GM23338 (cell line): ENCODE results near the gene MTRF1. TPM values are rescaled to one million over a fixed set of nuclear protein-coding genes. Genes with fewer than 3 reads are reported as not detected.

Source experiments
- ATAC-seq: fragments of 200-7000 bp; cut with Tn5 transposase; 3 replicates; pipeline ENCODE4 v1.9.1; 2020
- DNase-seq: peaks from one replicate; pipeline ENCODE4 v3.0.0-alpha.2; 2015; ENCODE audit warnings: low spot score
- H2AFZ ChIP-seq: fragments of 200-600 bp; sonication (generic); 2 replicates; pipeline ENCODE4 v1.8.0; 2016; ENCODE audit warnings: antibody characterized with exemption, mild to moderate bottlenecking, moderate library complexity
- H3F3A ChIP-seq: fragments of 200-600 bp; sonication (generic); replicated peaks from 2 replicates; pipeline ENCODE4 v1.8.0; 2017; ENCODE audit warnings: antibody characterized with exemption, mixed run types, low read depth
- H3K27ac ChIP-seq: fragments of 200-600 bp; sonication (generic); 2 replicates; pipeline ENCODE4 v1.6.1; 2016; ENCODE audit warnings: low read depth
- H3K27me3 ChIP-seq: fragments of 200-600 bp; sonication (generic); 2 replicates; pipeline ENCODE4 v1.8.0; 2016; ENCODE audit warnings: mild to moderate bottlenecking, mixed run types, moderate library complexity; ENCODE audit not compliant: insufficient read depth
- H3K36me3 ChIP-seq: fragments of 200-600 bp; sonication (generic); 2 replicates; pipeline ENCODE4 v1.8.0; 2016; ENCODE audit warnings: mild to moderate bottlenecking; ENCODE audit not compliant: insufficient read depth
- H3K4me1 ChIP-seq: fragments of 200-600 bp; sonication (generic); 2 replicates; pipeline ENCODE4 v1.8.0; 2016; ENCODE audit warnings: mild to moderate bottlenecking, moderate library complexity; ENCODE audit not compliant: insufficient read depth
- H3K4me2 ChIP-seq: fragments of 200-600 bp; sonication (generic); 2 replicates; pipeline ENCODE4 v1.7.1; 2017; ENCODE audit warnings: mixed run types
- H3K4me3 ChIP-seq: fragments of 200-600 bp; sonication (generic); 2 replicates; pipeline ENCODE4 v1.6.1; 2016; ENCODE audit warnings: mixed run types
- H3K79me2 ChIP-seq: fragments of 200-600 bp; sonication (generic); replicated peaks from 2 replicates; pipeline ENCODE4 v1.8.0; 2017; ENCODE audit warnings: mild to moderate bottlenecking; ENCODE audit not compliant: insufficient read depth
- H3K9me2 ChIP-seq: fragments of 200-600 bp; sonication (generic); 2 replicates; pipeline ENCODE4 v1.8.0; 2017; ENCODE audit not compliant: insufficient read depth
- H4K20me1 ChIP-seq: fragments of 200-600 bp; sonication (generic); replicated peaks from 2 replicates; pipeline ENCODE4 v1.8.0; 2017; ENCODE audit warnings: mild to moderate bottlenecking; ENCODE audit not compliant: insufficient read depth
- H3K27ac Mint-ChIP-seq: 2 replicates; pipeline ENCODE4 v1.8.0; 2020; ENCODE audit warnings: inconsistent platforms, mild to moderate bottlenecking, moderate library complexity, mixed read lengths
- H3K27me3 Mint-ChIP-seq: 3 replicates; pipeline ENCODE4 v1.8.0; 2022; ENCODE audit warnings: low read depth, mild to moderate bottlenecking, moderate library complexity, mixed read lengths, inconsistent platforms; ENCODE audit not compliant: insufficient read depth, poor library complexity
- H3K36me3 Mint-ChIP-seq: 3 replicates; pipeline ENCODE4 v1.8.0; 2021; ENCODE audit warnings: low read depth, mild to moderate bottlenecking, inconsistent platforms, moderate library complexity, mixed read lengths
- H3K4me1 Mint-ChIP-seq: 3 replicates; pipeline ENCODE4 v1.8.0; 2020; ENCODE audit warnings: mild to moderate bottlenecking, inconsistent platforms, mixed read lengths
- H3K4me3 Mint-ChIP-seq: 3 replicates; pipeline ENCODE4 v1.8.0; 2021; ENCODE audit warnings: moderate library complexity, mild to moderate bottlenecking, inconsistent platforms, mixed read lengths
- H3K9me3 Mint-ChIP-seq: 3 replicates; pipeline ENCODE4 v1.8.0; 2020; ENCODE audit warnings: moderate library complexity, mild to moderate bottlenecking, inconsistent platforms, mixed read lengths
- EZH2 ChIP-seq: fragments of 200-600 bp; sonication (generic); IDR thresholded peaks from one replicate; pipeline ENCODE4 v1.8.0; 2017; ENCODE audit warnings: antibody characterized with exemption, mild to moderate bottlenecking, low read depth; ENCODE audit not compliant: unreplicated experiment
- EZH2phosphoT487 ChIP-seq: fragments of 200-600 bp; sonication (generic); IDR thresholded peaks from one replicate; pipeline ENCODE4 v1.8.1; 2018; ENCODE audit warnings: antibody characterized with exemption; ENCODE audit not compliant: unreplicated experiment
- JUNB ChIP-seq: IDR thresholded peaks from one replicate; pipeline ENCODE4 v1.6.1; 2016; ENCODE audit warnings: antibody characterized with exemption; ENCODE audit not compliant: unreplicated experiment
- NANOG ChIP-seq: IDR thresholded peaks from 2 replicates; pipeline ENCODE4 v1.6.1; 2016; ENCODE audit warnings: antibody characterized with exemption, borderline replicate concordance
- POLR2AphosphoS5 ChIP-seq: IDR thresholded peaks from 2 replicates; pipeline ENCODE4 v1.6.1; 2016; ENCODE audit warnings: antibody characterized with exemption, low read depth
- STAT1 ChIP-seq: IDR thresholded peaks from one replicate; pipeline ENCODE4 v1.6.1; 2016; ENCODE audit warnings: antibody characterized with exemption; ENCODE audit not compliant: unreplicated experiment
- ZNF331 ChIP-seq: fragments of 250-450 bp; sonication (Bioruptor Pico); IDR thresholded peaks from 2 replicates; pipeline ENCODE4 v1.5.0; 2020; ENCODE audit warnings: low read depth, mild to moderate bottlenecking, moderate library complexity
- polyA plus RNA-seq: library from polyadenylated mRNA; unstranded; fragments of >200 nt; fragmentation: Nextera tagmentation; extraction: Ambion mirVana; gene quantifications from 2 replicates; pipeline ENCODE4 v1.2.1, GENCODE V29; 2016
- total RNA-seq: library from RNA; depleted of rRNA; stranded (reverse); fragments of >200 nt; shearing (Covaris generic); gene quantifications from 2 replicates; pipeline ENCODE4 v1.2.3, GENCODE V29; 2014
- TF ChIP-seq, protein P1 (sequence below): IDR thresholded peaks from one replicate; pipeline ENCODE4 v1.6.1; 2018; ENCODE audit warnings: antibody characterized with exemption; ENCODE audit not compliant: unreplicated experiment
- TF ChIP-seq, protein P2 (sequence below): fragments of 250-450 bp; sonication (Bioruptor Pico); IDR thresholded peaks from 2 replicates; pipeline ENCODE4 v1.5.0; 2020; ENCODE audit warnings: mild to moderate bottlenecking, moderate library complexity
- TF ChIP-seq, protein P3 (sequence below): IDR thresholded peaks from 2 replicates; pipeline ENCODE4 v1.6.1; 2016; ENCODE audit warnings: antibody characterized with exemption

The MTRF1 gene
- total and polyA plus RNA-seq, 2 experiments from 2014 or later: 18.4 to 22.6 TPM

DNA sequence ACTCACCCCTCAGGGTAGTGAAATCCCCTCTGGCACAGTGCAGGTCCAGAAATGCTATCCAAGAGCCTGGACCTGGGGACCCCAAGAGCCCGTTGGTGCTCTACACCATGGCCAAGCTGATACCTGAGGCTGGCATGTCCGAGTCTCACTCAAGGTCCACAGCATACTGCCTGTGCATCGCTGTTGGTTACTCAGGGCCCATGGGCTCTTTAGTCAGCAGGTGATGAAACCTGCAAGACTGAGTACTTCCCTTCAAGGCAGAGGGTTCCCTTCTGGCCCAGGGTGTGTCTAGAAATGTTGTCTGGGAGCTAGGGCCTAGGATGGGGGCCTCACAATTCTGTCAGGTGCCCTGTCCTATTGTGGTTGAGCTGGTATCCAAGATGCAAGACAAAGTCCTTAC, 49.5 kb downstream of the MTRF1 start:
- no peaks in the 10 kb centered on the region for H3K79me2 ChIP-seq
- H3K4me1 ChIP-seq: no peaks in the 10 kb centered on the region
- no peak for TF ChIP-seq JUNB
- TF ChIP-seq STAT1: no peak
- TF ChIP-seq EZH2: no peak
- no peak overlapping the region for H3K4me2 ChIP-seq
- no peak overlapping the region for H3K27ac ChIP-seq
- no peaks in the 10 kb centered on the region for H3K9me2 ChIP-seq
- no peak overlapping the region for H3K4me3 ChIP-seq
- peaks cover 36% of the 10 kb centered on the region for H3K9me3 Mint-ChIP-seq
- DNase-seq: no peak
- H3K36me3 ChIP-seq: no peaks in the 10 kb centered on the region
- no peak for ATAC-seq
- H3F3A ChIP-seq: no peaks in the 10 kb centered on the region
- H3K4me1 Mint-ChIP-seq: no peaks in the 10 kb centered on the region
- no peak overlapping the region for H2AFZ ChIP-seq
- peaks cover 22% of the 10 kb centered on the region for H3K36me3 Mint-ChIP-seq
- H3K27me3 Mint-ChIP-seq: no peaks in the 10 kb centered on the region
- H3K27ac Mint-ChIP-seq: no peak overlapping the region
- H3K27me3 ChIP-seq: no peaks in the 10 kb centered on the region
- no peak overlapping the region for H3K4me3 Mint-ChIP-seq
- no peaks in the 10 kb centered on the region for H4K20me1 ChIP-seq

DNA sequence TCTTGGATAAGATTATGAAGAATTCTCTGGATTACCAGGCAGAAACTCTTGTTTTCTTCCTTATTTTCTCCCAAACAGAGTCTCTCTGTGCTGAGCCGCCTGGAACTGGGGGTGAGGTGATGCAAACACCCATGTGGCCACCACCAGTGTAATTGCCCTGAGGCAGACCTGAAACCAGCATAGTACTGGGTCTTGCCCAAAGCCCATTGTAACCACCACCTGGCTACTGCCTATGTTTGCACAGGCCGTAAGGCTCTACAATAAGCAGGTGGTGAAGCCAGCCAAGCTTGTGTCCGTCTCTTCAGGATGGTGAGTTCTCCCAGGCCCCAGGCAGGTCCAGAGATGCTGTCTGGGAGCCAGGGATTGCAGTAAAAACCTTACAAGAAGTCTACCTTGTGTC, 50.1 kb downstream of the MTRF1 start:
- H3K27ac Mint-ChIP-seq: no peak overlapping the region
- H3K9me2 ChIP-seq: no peaks in the 10 kb centered on the region
- no peak overlapping the region for H3K4me3 Mint-ChIP-seq
- no peaks in the 10 kb centered on the region for H3K27me3 ChIP-seq
- no peaks in the 10 kb centered on the region for H3K4me1 Mint-ChIP-seq
- H3F3A ChIP-seq: no peaks in the 10 kb centered on the region
- DNase-seq: no peak
- no peaks in the 10 kb centered on the region for H3K36me3 ChIP-seq
- peaks cover 42% of the 10 kb centered on the region for H3K9me3 Mint-ChIP-seq
- no peak for ATAC-seq
- H3K79me2 ChIP-seq: no peaks in the 10 kb centered on the region
- no peaks in the 10 kb centered on the region for H4K20me1 ChIP-seq
- no peaks in the 10 kb centered on the region for H3K4me1 ChIP-seq
- peaks cover 22% of the 10 kb centered on the region for H3K36me3 Mint-ChIP-seq
- H3K4me2 ChIP-seq: no peak overlapping the region
- no peak overlapping the region for H3K4me3 ChIP-seq
- no peak overlapping the region for H2AFZ ChIP-seq
- H3K27me3 Mint-ChIP-seq: no peaks in the 10 kb centered on the region
- no peak overlapping the region for H3K27ac ChIP-seq
- no peak for TF ChIP-seq EZH2phosphoT487
- no peak for TF ChIP-seq JUNB
- no peak for TF ChIP-seq POLR2AphosphoS5
- no peak for TF ChIP-seq EZH2
- TF ChIP-seq, protein P1, sequence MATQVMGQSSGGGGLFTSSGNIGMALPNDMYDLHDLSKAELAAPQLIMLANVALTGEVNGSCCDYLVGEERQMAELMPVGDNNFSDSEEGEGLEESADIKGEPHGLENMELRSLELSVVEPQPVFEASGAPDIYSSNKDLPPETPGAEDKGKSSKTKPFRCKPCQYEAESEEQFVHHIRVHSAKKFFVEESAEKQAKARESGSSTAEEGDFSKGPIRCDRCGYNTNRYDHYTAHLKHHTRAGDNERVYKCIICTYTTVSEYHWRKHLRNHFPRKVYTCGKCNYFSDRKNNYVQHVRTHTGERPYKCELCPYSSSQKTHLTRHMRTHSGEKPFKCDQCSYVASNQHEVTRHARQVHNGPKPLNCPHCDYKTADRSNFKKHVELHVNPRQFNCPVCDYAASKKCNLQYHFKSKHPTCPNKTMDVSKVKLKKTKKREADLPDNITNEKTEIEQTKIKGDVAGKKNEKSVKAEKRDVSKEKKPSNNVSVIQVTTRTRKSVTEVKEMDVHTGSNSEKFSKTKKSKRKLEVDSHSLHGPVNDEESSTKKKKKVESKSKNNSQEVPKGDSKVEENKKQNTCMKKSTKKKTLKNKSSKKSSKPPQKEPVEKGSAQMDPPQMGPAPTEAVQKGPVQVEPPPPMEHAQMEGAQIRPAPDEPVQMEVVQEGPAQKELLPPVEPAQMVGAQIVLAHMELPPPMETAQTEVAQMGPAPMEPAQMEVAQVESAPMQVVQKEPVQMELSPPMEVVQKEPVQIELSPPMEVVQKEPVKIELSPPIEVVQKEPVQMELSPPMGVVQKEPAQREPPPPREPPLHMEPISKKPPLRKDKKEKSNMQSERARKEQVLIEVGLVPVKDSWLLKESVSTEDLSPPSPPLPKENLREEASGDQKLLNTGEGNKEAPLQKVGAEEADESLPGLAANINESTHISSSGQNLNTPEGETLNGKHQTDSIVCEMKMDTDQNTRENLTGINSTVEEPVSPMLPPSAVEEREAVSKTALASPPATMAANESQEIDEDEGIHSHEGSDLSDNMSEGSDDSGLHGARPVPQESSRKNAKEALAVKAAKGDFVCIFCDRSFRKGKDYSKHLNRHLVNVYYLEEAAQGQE: no peak
- no peak for TF ChIP-seq NANOG
- TF ChIP-seq ZNF331: no peak
- TF ChIP-seq, protein P2, sequence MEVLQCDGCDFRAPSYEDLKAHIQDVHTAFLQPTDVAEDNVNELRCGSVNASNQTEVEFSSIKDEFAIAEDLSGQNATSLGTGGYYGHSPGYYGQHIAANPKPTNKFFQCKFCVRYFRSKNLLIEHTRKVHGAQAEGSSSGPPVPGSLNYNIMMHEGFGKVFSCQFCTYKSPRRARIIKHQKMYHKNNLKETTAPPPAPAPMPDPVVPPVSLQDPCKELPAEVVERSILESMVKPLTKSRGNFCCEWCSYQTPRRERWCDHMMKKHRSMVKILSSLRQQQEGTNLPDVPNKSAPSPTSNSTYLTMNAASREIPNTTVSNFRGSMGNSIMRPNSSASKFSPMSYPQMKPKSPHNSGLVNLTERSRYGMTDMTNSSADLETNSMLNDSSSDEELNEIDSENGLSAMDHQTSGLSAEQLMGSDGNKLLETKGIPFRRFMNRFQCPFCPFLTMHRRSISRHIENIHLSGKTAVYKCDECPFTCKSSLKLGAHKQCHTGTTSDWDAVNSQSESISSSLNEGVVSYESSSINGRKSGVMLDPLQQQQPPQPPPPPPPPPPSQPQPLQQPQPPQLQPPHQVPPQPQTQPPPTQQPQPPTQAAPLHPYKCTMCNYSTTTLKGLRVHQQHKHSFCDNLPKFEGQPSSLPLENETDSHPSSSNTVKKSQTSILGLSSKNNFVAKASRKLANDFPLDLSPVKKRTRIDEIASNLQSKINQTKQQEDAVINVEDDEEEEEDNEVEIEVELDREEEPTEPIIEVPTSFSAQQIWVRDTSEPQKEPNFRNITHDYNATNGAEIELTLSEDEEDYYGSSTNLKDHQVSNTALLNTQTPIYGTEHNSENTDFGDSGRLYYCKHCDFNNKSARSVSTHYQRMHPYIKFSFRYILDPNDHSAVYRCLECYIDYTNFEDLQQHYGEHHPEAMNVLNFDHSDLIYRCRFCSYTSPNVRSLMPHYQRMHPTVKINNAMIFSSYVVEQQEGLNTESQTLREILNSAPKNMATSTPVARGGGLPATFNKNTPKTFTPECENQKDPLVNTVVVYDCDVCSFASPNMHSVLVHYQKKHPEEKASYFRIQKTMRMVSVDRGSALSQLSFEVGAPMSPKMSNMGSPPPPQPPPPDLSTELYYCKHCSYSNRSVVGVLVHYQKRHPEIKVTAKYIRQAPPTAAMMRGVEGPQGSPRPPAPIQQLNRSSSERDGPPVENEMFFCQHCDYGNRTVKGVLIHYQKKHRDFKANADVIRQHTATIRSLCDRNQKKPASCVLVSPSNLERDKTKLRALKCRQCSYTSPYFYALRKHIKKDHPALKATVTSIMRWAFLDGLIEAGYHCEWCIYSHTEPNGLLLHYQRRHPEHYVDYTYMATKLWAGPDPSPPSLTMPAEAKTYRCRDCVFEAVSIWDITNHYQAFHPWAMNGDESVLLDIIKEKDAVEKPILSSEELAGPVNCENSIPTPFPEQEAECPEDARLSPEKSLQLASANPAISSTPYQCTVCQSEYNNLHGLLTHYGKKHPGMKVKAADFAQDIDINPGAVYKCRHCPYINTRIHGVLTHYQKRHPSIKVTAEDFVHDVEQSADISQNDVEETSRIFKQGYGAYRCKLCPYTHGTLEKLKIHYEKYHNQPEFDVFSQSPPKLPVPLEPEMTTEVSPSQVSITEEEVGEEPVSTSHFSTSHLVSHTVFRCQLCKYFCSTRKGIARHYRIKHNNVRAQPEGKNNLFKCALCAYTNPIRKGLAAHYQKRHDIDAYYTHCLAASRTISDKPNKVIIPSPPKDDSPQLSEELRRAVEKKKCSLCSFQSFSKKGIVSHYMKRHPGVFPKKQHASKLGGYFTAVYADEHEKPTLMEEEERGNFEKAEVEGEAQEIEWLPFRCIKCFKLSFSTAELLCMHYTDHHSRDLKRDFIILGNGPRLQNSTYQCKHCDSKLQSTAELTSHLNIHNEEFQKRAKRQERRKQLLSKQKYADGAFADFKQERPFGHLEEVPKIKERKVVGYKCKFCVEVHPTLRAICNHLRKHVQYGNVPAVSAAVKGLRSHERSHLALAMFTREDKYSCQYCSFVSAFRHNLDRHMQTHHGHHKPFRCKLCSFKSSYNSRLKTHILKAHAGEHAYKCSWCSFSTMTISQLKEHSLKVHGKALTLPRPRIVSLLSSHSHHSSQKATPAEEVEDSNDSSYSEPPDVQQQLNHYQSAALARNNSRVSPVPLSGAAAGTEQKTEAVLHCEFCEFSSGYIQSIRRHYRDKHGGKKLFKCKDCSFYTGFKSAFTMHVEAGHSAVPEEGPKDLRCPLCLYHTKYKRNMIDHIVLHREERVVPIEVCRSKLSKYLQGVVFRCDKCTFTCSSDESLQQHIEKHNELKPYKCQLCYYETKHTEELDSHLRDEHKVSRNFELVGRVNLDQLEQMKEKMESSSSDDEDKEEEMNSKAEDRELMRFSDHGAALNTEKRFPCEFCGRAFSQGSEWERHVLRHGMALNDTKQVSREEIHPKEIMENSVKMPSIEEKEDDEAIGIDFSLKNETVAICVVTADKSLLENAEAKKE (CRISPR knock-in tag): no peak
- TF ChIP-seq, protein P3, sequence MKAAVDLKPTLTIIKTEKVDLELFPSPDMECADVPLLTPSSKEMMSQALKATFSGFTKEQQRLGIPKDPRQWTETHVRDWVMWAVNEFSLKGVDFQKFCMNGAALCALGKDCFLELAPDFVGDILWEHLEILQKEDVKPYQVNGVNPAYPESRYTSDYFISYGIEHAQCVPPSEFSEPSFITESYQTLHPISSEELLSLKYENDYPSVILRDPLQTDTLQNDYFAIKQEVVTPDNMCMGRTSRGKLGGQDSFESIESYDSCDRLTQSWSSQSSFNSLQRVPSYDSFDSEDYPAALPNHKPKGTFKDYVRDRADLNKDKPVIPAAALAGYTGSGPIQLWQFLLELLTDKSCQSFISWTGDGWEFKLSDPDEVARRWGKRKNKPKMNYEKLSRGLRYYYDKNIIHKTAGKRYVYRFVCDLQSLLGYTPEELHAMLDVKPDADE: no peak
